Measurements from ENCODE around the gene TMEM95.
A peak's percentile ranks its signal among the peaks of the same experiment; 100 is the strongest.
"Not testable (repeated sequence)": the region's sequence is repeated elsewhere in the genome, so short reads cannot be mapped to it uniquely, and the experiment has no call there.

The TMEM95 gene

GRCh38 chr17:7324438-7324779, 30.5 kb upstream of the TMEM95 start:
- DNase-seq: no peak

- no peak for DNase-seq
Measured at GRCh38 chr17:7325031-7325528, 29.9 kb upstream of the TMEM95 start.

GRCh38 chr17:7326186-7326585, 28.8 kb upstream of the TMEM95 start:
- no peak for DNase-seq

- no peak for DNase-seq
Measured at GRCh38 chr17:7327056-7327455, 27.9 kb upstream of the TMEM95 start.

GRCh38 chr17:7327501-7327900, 27.5 kb upstream of the TMEM95 start:
- DNase-seq: no peak

GRCh38 chr17:7328009-7328408, 26.9 kb upstream of the TMEM95 start:
- no peak for DNase-seq

- DNase-seq: no peak
Measured at GRCh38 chr17:7328840-7329373, 26.0 kb upstream of the TMEM95 start, which contains the start of gene NEURL4. TSS of gene NEURL4 (minus strand) at chr17:7329335. CDS start at chr17:7329312, 23 bp downstream.

- DNase-seq: peak; percentile 99
Measured at GRCh38 chr17:7329374-7329996, 25.5 kb upstream of the TMEM95 start.

GRCh38 chr17:7329997-7330637, 24.8 kb upstream of the TMEM95 start:
- DNase-seq: peak; percentile 85

GRCh38 chr17:7330638-7331015, 24.3 kb upstream of the TMEM95 start:
- DNase-seq: no peak

- no peak for DNase-seq
Measured at GRCh38 chr17:7332111-7332510, 22.8 kb upstream of the TMEM95 start.

GRCh38 chr17:7332600-7333069, 22.3 kb upstream of the TMEM95 start:
- DNase-seq: not testable (repeated sequence)

GRCh38 chr17:7334938-7335538, 19.9 kb upstream of the TMEM95 start:
- no peak for DNase-seq

- not testable (repeated sequence) for DNase-seq
Measured at GRCh38 chr17:7335765-7336164, 19.2 kb upstream of the TMEM95 start.

GRCh38 chr17:7336240-7337175, 18.4 kb upstream of the TMEM95 start, which contains the start of gene ACAP1:
TSS of gene ACAP1 (plus strand) at chr17:7336529. CDS start at chr17:7336735, 206 bp downstream.
- DNase-seq: no peak

GRCh38 chr17:7337600-7337999, 17.4 kb upstream of the TMEM95 start:
- DNase-seq: not testable (repeated sequence)

- DNase-seq: no peak
Measured at GRCh38 chr17:7340179-7340578, 14.8 kb upstream of the TMEM95 start.

- DNase-seq: no peak
Measured at GRCh38 chr17:7341842-7342241, 13.1 kb upstream of the TMEM95 start.

- no peak for DNase-seq
Measured at GRCh38 chr17:7343250-7343649, 11.7 kb upstream of the TMEM95 start.

- no peak for DNase-seq
Measured at GRCh38 chr17:7346761-7347614, 8.0 kb upstream of the TMEM95 start.

GRCh38 chr17:7347630-7348477, 7.1 kb upstream of the TMEM95 start:
- DNase-seq: no peak

Measured in NCI-H2171 treated with DMSO at 0.1 percent for 48 hours (cell line).